Progenitor cell of endocrine pancreas (in vitro differentiated cells): ENCODE measurements around the gene EML5. TPM values are rescaled to one million over a fixed set of nuclear protein-coding genes. Genes with fewer than 3 reads are reported as not detected.

Experiments
- DNase-seq: peaks from one replicate; pipeline ENCODE4 v3.0.0; 2021; ENCODE audit warnings: low spot score; ENCODE audit not compliant: unreplicated experiment
- H3K27ac Mint-ChIP-seq: 2 replicates; pipeline ENCODE4 v1.8.0; 2021; ENCODE audit warnings: mild to moderate bottlenecking, moderate library complexity, mixed read lengths
- H3K27me3 Mint-ChIP-seq: 2 replicates; pipeline ENCODE4 v1.8.0; 2021; ENCODE audit warnings: mixed read lengths
- H3K36me3 Mint-ChIP-seq: 2 replicates; pipeline ENCODE4 v1.8.0; 2022; ENCODE audit warnings: mixed read lengths; ENCODE audit not compliant: insufficient read depth
- H3K4me1 Mint-ChIP-seq: 2 replicates; pipeline ENCODE4 v1.8.0; 2021; ENCODE audit warnings: low read depth, mixed read lengths
- H3K4me3 Mint-ChIP-seq: 2 replicates; pipeline ENCODE4 v1.8.0; 2021; ENCODE audit warnings: low read depth, mild to moderate bottlenecking, moderate library complexity, mixed read lengths
- H3K9me3 Mint-ChIP-seq: 2 replicates; pipeline ENCODE4 v1.8.0; 2021; ENCODE audit warnings: low read depth, mixed read lengths
- total RNA-seq: library from RNA; stranded (reverse); gene quantifications from 2 replicates; pipeline ENCODE4 v1.2.1, GENCODE V29; 2021
- TF ChIP-seq, protein P1 (sequence below): fragments of 200-600 bp; sonication (generic); IDR thresholded peaks from one replicate; pipeline ENCODE4 v1.5.0; 2021; ENCODE audit warnings: antibody characterized with exemption, mild to moderate bottlenecking; ENCODE audit not compliant: unreplicated experiment

The EML5 gene
- total RNA-seq, 1 donor from 2014 or later: 6.0 TPM

DNA sequence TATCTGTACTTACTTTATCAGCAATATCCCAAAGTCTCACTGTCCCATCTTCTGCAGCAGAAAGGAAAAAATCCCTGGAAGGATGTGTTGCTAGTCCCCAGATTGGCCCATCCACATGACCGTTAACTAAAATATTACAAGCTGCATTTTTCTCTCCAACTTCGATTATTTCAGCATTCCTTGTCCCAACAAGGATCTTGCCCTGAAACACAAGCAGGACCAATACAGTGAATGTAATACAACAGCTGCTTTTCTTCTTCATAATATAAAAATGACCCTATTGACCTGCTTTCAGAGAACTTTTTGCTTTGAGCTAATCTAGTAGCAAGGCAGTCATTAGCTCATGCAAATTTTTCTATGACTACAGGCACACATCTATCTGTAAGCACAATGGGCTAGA, 171.7 kb downstream of the EML5 start:
- Mint-ChIP-seq H3K4me3 (no peak overlapping the region), H3K27ac (no peak overlapping the region), H3K9me3 (peaks cover 3% of the 10 kb centered on the region), H3K36me3 (peaks cover 4% of the 10 kb centered on the region), H3K27me3 (no peaks in the 10 kb centered on the region), H3K4me1 (peaks cover 13% of the 10 kb centered on the region)
- no peak for DNase-seq
- TF ChIP-seq, protein P1, sequence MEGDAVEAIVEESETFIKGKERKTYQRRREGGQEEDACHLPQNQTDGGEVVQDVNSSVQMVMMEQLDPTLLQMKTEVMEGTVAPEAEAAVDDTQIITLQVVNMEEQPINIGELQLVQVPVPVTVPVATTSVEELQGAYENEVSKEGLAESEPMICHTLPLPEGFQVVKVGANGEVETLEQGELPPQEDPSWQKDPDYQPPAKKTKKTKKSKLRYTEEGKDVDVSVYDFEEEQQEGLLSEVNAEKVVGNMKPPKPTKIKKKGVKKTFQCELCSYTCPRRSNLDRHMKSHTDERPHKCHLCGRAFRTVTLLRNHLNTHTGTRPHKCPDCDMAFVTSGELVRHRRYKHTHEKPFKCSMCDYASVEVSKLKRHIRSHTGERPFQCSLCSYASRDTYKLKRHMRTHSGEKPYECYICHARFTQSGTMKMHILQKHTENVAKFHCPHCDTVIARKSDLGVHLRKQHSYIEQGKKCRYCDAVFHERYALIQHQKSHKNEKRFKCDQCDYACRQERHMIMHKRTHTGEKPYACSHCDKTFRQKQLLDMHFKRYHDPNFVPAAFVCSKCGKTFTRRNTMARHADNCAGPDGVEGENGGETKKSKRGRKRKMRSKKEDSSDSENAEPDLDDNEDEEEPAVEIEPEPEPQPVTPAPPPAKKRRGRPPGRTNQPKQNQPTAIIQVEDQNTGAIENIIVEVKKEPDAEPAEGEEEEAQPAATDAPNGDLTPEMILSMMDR: no peak

DNA sequence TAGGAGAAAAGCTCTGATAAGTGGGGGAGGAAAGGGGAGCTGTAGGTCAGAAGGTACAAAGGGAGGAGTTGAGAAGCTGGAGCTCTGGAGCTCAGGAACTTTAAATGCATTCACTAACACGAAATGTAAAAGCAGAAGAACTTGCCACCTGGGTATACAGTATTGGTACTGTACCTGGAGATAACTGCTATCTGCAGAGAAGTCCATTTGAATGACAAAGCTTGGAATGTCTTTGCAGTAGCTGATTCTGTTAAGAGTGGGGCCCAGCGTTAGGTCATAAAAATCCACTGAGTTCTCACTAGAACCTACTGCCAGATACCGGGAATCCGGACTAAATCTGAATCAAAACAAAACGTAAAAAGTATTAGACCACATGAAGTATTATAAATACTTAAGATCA, 174.3 kb downstream of the EML5 start:
- DNase-seq: no peak
- Mint-ChIP-seq H3K27ac (no peak overlapping the region), H3K4me3 (no peak overlapping the region), H3K36me3 (peaks cover 9% of the 10 kb centered on the region), H3K9me3 (peaks cover 3% of the 10 kb centered on the region), H3K4me1 (peaks cover 25% of the 10 kb centered on the region), H3K27me3 (no peaks in the 10 kb centered on the region)
- TF ChIP-seq, protein P1: no peak

GRCh38 chr14:88617479-88617878, 175.3 kb downstream of the EML5 start:
- no peak overlapping the region for H3K4me3 Mint-ChIP-seq
- DNase-seq: no peak
- no peak overlapping the region for H3K27ac Mint-ChIP-seq
- H3K27me3 Mint-ChIP-seq: no peaks in the 10 kb centered on the region
- H3K36me3 Mint-ChIP-seq: peaks cover 12% of the 10 kb centered on the region
- peaks cover 30% of the 10 kb centered on the region for H3K4me1 Mint-ChIP-seq
- TF ChIP-seq, protein P1: no peak
- peaks cover 3% of the 10 kb centered on the region for H3K9me3 Mint-ChIP-seq

DNA sequence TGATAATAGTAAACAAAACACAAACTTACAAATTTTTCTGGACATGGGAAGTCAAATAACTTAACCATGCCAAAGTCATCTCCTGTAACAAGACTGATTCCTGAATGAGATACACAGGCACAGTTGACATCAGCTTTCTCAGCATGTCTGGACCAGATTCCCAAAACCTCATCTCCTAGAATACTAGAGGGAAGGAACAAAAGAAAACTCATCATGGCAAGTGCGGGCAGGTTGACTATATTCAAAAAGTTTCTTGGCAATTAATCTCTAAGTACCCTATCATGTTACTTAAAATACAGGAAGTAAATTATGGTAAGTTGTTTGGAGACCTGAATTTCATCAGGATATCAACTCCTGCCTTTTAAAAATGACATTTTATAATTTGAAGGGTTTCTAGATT, 176.1 kb downstream of the EML5 start:
- Mint-ChIP-seq H3K4me1 (peaks cover 32% of the 10 kb centered on the region), H3K27me3 (no peaks in the 10 kb centered on the region), H3K27ac (no peak overlapping the region), H3K9me3 (no peaks in the 10 kb centered on the region), H3K36me3 (peaks cover 14% of the 10 kb centered on the region), H3K4me3 (no peak overlapping the region)
- TF ChIP-seq, protein P1: no peak
- no peak for DNase-seq

DNA sequence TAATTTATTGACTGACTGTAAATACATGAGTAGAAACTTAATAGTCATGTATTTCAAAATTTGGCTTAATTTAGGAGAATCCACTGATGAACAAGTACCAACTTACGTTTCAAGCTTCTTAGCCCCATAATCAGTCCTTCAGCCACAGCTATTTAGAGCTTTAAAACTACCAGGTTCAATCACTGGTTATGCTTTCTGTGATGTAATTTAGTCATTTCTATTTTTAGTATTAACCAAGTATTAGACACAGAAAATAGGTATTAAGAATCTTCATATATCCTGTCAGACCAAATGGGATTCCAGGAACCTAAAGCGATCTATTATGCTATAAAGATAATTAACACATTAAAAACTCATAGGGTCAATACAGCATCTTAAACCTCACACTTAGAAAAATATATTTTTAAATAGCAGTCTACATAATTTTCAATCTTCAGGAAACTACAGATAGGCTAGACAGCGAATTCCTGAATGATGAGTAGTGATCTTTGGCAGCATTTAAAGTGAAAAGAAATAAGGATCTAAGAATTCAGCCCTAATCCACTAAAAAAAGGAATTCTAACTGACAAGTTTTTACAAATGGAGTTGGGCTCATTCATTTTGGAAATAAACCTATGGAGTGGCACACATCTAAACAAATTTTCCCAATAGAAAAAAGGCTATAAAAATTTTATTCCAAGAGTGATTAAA, 178.4 kb downstream of the EML5 start:
- Mint-ChIP-seq H3K4me3 (no peak overlapping the region), H3K27ac (no peak overlapping the region), H3K4me1 (peaks cover 26% of the 10 kb centered on the region), H3K36me3 (peaks cover 32% of the 10 kb centered on the region), H3K9me3 (no peaks in the 10 kb centered on the region), H3K27me3 (no peaks in the 10 kb centered on the region)
- no peak for DNase-seq
- TF ChIP-seq, protein P1: no peak
